Peyer's patch (tissue), 4 donors: Measurements from ENCODE around the gene RAD52. TPM values are rescaled to one million over a fixed set of nuclear protein-coding genes. Genes with fewer than 3 reads are reported as not detected.

ENCODE experiments used
- DNase-seq, 3 donors: peaks; one replicate each; pipeline ENCODE4 v3.0.0-alpha.2; 2017 to 2019
- H3K27ac ChIP-seq, 4 donors: fragments of 200-600 bp; sonication (generic); one replicate each; pipeline ENCODE4 v1.5.1; 2016 to 2019
- H3K27me3 ChIP-seq, 2 donors: fragments of 200-600 bp; sonication (generic); one replicate each; pipeline ENCODE4 v1.5.1; 2019
- H3K36me3 ChIP-seq, 3 donors: fragments of 200-600 bp; sonication (generic); one replicate each; pipeline ENCODE4 v1.5.1; 2016 to 2019
- H3K4me1 ChIP-seq, 4 donors: fragments of 200-600 bp; sonication (generic); one replicate each; pipeline ENCODE4 v1.5.1; 2016 to 2019
- H3K4me3 ChIP-seq, 4 donors: fragments of 200-600 bp; sonication (generic); 1 replicate in 3 of 4; 2 replicates in 1 of 4; pipeline ENCODE4 v1.5.1; 2016 to 2019; ENCODE audit warnings: mild to moderate bottlenecking in 1 of 4
- H3K9me3 ChIP-seq, 4 donors: fragments of 200-600 bp; sonication (generic); one replicate each; pipeline ENCODE4 v1.5.1; 2016 to 2019; ENCODE audit warnings: mild to moderate bottlenecking in 1 of 4
- CTCF ChIP-seq, 6 experiments: fragments of 450-650 bp in 4 of 6; fragments of 200-600 bp in 2 of 6; sonication (generic) in 1 of 6; IDR thresholded peaks; one replicate each; pipeline ENCODE4 v1.5.1; 2017 to 2019; ENCODE audit warnings: antibody characterized with exemption in 6 of 6, mild to moderate bottlenecking in 3 of 6, moderate library complexity in 1 of 6
- POLR2A ChIP-seq, 2 donors: fragments of 450-650 bp; IDR thresholded peaks; one replicate each; pipeline ENCODE4 v1.5.1; 2017; ENCODE audit warnings: antibody characterized with exemption in 2 of 2, mild to moderate bottlenecking in 2 of 2, moderate library complexity in 2 of 2
- total RNA-seq, 4 donors: library from RNA; depleted of rRNA; stranded (reverse); fragments of >200 nt; gene quantifications; one replicate each; pipeline ENCODE4 v1.1.0, GENCODE V29; 2016

Gene RAD52
- total RNA-seq, 4 donors from 2014 or later, result 14.2 to 59.4 (median 25.3) TPM

GRCh38 chr12:897386-897785 lies 52.1 kb downstream of the RAD52 start:
- Histone ChIP-seq H3K27ac (no peak overlapping the region), H3K4me3 (no peak overlapping the region), H3K27me3 (no peaks in the 10 kb centered on the region), H3K36me3 (peaks cover 0 to 95% (median 0%) of the 10 kb centered on the region in 3 donors), H3K4me1 (no peaks in the 10 kb centered on the region), H3K9me3 (no peaks in the 10 kb centered on the region)
- DNase-seq, result no peak
- no peak for TF ChIP-seq CTCF (IDR thresholded peaks at IDR 0.05)
- no peak for TF ChIP-seq POLR2A (IDR thresholded peaks at IDR 0.05)

GRCh38 chr12:896031-896430 lies 53.5 kb downstream of the RAD52 start:
- Histone ChIP-seq H3K9me3 (no peaks in the 10 kb centered on the region), H3K4me1 (no peaks in the 10 kb centered on the region), H3K27ac (no peak overlapping the region), H3K27me3 (no peaks in the 10 kb centered on the region), H3K4me3 (no peak overlapping the region), H3K36me3 (peaks cover 0 to 95% (median 0%) of the 10 kb centered on the region in 3 donors)
- DNase-seq, result no peak
- TF ChIP-seq POLR2A (IDR thresholded peaks at IDR 0.05), result no peak
- TF ChIP-seq CTCF (IDR thresholded peaks at IDR 0.05), result no peak

GRCh38 chr12:894226-894625 lies 55.3 kb downstream of the RAD52 start:
- TF ChIP-seq CTCF (IDR thresholded peaks at IDR 0.05) (no peak), POLR2A (IDR thresholded peaks at IDR 0.05) (no peak)
- Histone ChIP-seq H3K27ac (no peak overlapping the region), H3K36me3 (peaks cover 0 to 96% (median 0%) of the 10 kb centered on the region in 3 donors), H3K27me3 (no peaks in the 10 kb centered on the region), H3K4me1 (no peaks in the 10 kb centered on the region), H3K9me3 (no peaks in the 10 kb centered on the region), H3K4me3 (no peak overlapping the region)
- no peak for DNase-seq

- no peaks in the 10 kb centered on the region for H3K4me1 ChIP-seq
- no peak overlapping the region for H3K27ac ChIP-seq
- TF ChIP-seq POLR2A (IDR thresholded peaks at IDR 0.05) (no peak), CTCF (IDR thresholded peaks at IDR 0.05) (no peak)
- H3K4me3 ChIP-seq, result no peak overlapping the region
- peaks cover 0 to 99% (median 0%) of the 10 kb centered on the region in 3 donors for H3K36me3 ChIP-seq
- H3K9me3 ChIP-seq, result no peaks in the 10 kb centered on the region
- no peak for DNase-seq
- H3K27me3 ChIP-seq, result no peaks in the 10 kb centered on the region
Observed at GRCh38 chr12:886206-886605, 63.3 kb downstream of the RAD52 start.

GRCh38 chr12:885701-886100 lies 63.8 kb downstream of the RAD52 start:
- TF ChIP-seq CTCF (IDR thresholded peaks at IDR 0.05) (no peak), POLR2A (IDR thresholded peaks at IDR 0.05) (no peak)
- no peak overlapping the region for H3K27ac ChIP-seq
- H3K36me3 ChIP-seq, result peaks cover 0 to 100% (median 0%) of the 10 kb centered on the region in 3 donors
- no peaks in the 10 kb centered on the region for H3K4me1 ChIP-seq
- DNase-seq, result no peak
- no peak overlapping the region for H3K4me3 ChIP-seq
- no peaks in the 10 kb centered on the region for H3K27me3 ChIP-seq
- no peaks in the 10 kb centered on the region for H3K9me3 ChIP-seq
